ENCODE data around the gene SLC22A4. TPM values are rescaled to one million over a fixed set of nuclear protein-coding genes. Genes with fewer than 3 reads are reported as not detected.

SLC22A4 gene
- total RNA-seq, 1 experiment from 2014 or later: 1.5 TPM

GRCh38 chr5:132280371-132281240, 13.6 kb upstream of the SLC22A4 start:
- TF ChIP-seq CTCF (IDR thresholded peaks at IDR 0.05): no peak
- TF ChIP-seq REST (IDR thresholded peaks at IDR 0.05; ENCODE audit: insufficient read depth in 1 of 2, low read depth in 2 of 2, low read length in 1 of 2): no peak
- TF ChIP-seq POLR2AphosphoS5 (IDR thresholded peaks at IDR 0.05; ENCODE audit: low read depth, low read length): no peak
- TF ChIP-seq SIN3A (IDR thresholded peaks at IDR 0.05; ENCODE audit: borderline replicate concordance, insufficient read depth, low read depth, low read length): no peak
- TF ChIP-seq TCF7L2 (IDR thresholded peaks at IDR 0.05; ENCODE audit: low read depth, low read length): no peak
- intact Hi-C loops (cut with micrococcal nuclease; ENCODE audit: unreplicated experiment) (no loop called here), in situ Hi-C loops (cut with HindIII; ENCODE audit: low pct_unique_long_range_greater_than_20kb, low sequenced_read_pairs) (no loop called here)
- ChIA-PET CTCF (interaction anchor here (0.7 kb wide), 2 partner anchors 62 to 193 kb away, joined by 6 to 8 read pairs; no protein-coding TSS in a partner anchor), POLR2A (no interaction called here)
- H3K9me3 ChIP-seq (ENCODE audit: control insufficient read depth, insufficient read depth, low read depth, low read length): no peaks in the 10 kb centered on the region
- no peaks in the 10 kb centered on the region for H3K4me1 ChIP-seq (ENCODE audit: control insufficient read depth, insufficient read depth, low read length)
- H3K27ac ChIP-seq (ENCODE audit: low read length): no peak overlapping the region
- no peak for ATAC-seq
- BruUV-seq (replicated peaks): no TSS peak
- no peaks in the 10 kb centered on the region for H3K27me3 ChIP-seq (ENCODE audit: control insufficient read depth, insufficient read depth, low read length)
- no peak for DNase-seq (ENCODE audit: low read depth, low spot score)
- H3K36me3 ChIP-seq (ENCODE audit: control insufficient read depth, insufficient read depth, low read length): no peaks in the 10 kb centered on the region
- H3K4me3 ChIP-seq (ENCODE audit: low read depth in 2 of 2, low read length in 2 of 2): no peak overlapping the region

GRCh38 chr5:132281856-132282614, 12.2 kb upstream of the SLC22A4 start:
- Histone ChIP-seq H3K9me3 (ENCODE audit: control insufficient read depth, insufficient read depth, low read depth, low read length) (no peaks in the 10 kb centered on the region), H3K4me1 (ENCODE audit: control insufficient read depth, insufficient read depth, low read length) (no peaks in the 10 kb centered on the region), H3K27me3 (ENCODE audit: control insufficient read depth, insufficient read depth, low read length) (no peaks in the 10 kb centered on the region), H3K36me3 (ENCODE audit: control insufficient read depth, insufficient read depth, low read length) (no peaks in the 10 kb centered on the region), H3K4me3 (ENCODE audit: low read depth in 2 of 2, low read length in 2 of 2) (no peak overlapping the region), H3K27ac (ENCODE audit: low read length) (no peak overlapping the region)
- DNase-seq (ENCODE audit: low read depth, low spot score) (no peak), ATAC-seq (no peak)
- ChIA-PET POLR2A (interaction anchor here (0.6 kb wide), 1 partner anchor 623 kb away, joined by 15 read pairs; no protein-coding TSS in a partner anchor), CTCF (interaction anchor here (0.8 kb wide), 1 partner anchor 44 kb away, joined by 3 read pairs; no protein-coding TSS in a partner anchor)
- intact Hi-C loops (cut with micrococcal nuclease; ENCODE audit: unreplicated experiment) (no loop called here), in situ Hi-C loops (cut with HindIII; ENCODE audit: low pct_unique_long_range_greater_than_20kb, low sequenced_read_pairs) (no loop called here)
- no peak for TF ChIP-seq SIN3A (IDR thresholded peaks at IDR 0.05; ENCODE audit: borderline replicate concordance, insufficient read depth, low read depth, low read length)
- TF ChIP-seq CTCF (IDR thresholded peaks at IDR 0.05): peak; percentile 25
- no peak for TF ChIP-seq REST (IDR thresholded peaks at IDR 0.05; ENCODE audit: insufficient read depth in 1 of 2, low read depth in 2 of 2, low read length in 1 of 2)
- no peak for TF ChIP-seq POLR2AphosphoS5 (IDR thresholded peaks at IDR 0.05; ENCODE audit: low read depth, low read length)
- TF ChIP-seq TCF7L2 (IDR thresholded peaks at IDR 0.05; ENCODE audit: low read depth, low read length): no peak
- no TSS peak for BruUV-seq (replicated peaks)

Data from Panc1 (cell line).